Sigmoid colon (tissue), 4 donors: ENCODE data around the gene BDKRB1.

Experiments used
- EP300 ChIP-seq, 4 donors: sonication (generic); formaldehyde crosslinking; IDR thresholded peaks; one replicate each; pipeline ENCODE4 v1.6.1; 2017; ENCODE audit warnings: antibody characterized with exemption in 4 of 4
- POLR2A ChIP-seq, 2 donors: fragments of 450-650 bp; IDR thresholded peaks; one replicate each; pipeline ENCODE4 v1.6.1; 2016; ENCODE audit warnings: antibody characterized with exemption in 2 of 2, mild to moderate bottlenecking in 2 of 2, moderate library complexity in 2 of 2
- POLR2AphosphoS5 ChIP-seq, 4 donors: sonication (generic); formaldehyde crosslinking; IDR thresholded peaks; one replicate each; pipeline ENCODE4 v1.6.1; 2017; ENCODE audit warnings: antibody characterized with exemption in 4 of 4
- TF ChIP-seq, protein P1 (sequence below), 4 experiments: fragments of 450-650 bp in 3 of 4; fragments of 200-600 bp in 1 of 4; IDR thresholded peaks; one replicate each; pipeline ENCODE4 v1.5.1; 2016 to 2019; ENCODE audit warnings: antibody characterized with exemption in 4 of 4, mild to moderate bottlenecking in 3 of 4, moderate library complexity in 2 of 4

DNA sequence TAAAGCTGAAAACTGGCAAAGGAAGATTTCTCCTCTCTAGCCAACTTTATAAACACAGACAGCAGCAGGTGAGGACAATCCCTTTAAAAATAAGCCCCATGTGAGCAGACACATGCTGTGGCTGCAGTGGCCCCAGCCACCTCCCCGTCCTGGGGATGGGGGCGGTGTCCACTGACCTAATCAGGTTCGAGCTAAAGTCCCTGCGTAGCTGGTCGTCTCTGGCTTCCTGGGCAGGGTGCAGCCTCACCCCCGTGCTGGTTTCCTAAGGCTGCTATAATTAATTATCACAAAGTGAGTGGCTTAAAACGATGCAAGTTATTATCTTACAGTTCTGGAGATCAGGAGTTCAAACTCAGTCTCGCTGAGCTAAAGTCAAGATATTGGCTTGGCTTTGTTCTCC is 1.0 kb downstream of the BDKRB1 start:
- TF ChIP-seq, protein P1, sequence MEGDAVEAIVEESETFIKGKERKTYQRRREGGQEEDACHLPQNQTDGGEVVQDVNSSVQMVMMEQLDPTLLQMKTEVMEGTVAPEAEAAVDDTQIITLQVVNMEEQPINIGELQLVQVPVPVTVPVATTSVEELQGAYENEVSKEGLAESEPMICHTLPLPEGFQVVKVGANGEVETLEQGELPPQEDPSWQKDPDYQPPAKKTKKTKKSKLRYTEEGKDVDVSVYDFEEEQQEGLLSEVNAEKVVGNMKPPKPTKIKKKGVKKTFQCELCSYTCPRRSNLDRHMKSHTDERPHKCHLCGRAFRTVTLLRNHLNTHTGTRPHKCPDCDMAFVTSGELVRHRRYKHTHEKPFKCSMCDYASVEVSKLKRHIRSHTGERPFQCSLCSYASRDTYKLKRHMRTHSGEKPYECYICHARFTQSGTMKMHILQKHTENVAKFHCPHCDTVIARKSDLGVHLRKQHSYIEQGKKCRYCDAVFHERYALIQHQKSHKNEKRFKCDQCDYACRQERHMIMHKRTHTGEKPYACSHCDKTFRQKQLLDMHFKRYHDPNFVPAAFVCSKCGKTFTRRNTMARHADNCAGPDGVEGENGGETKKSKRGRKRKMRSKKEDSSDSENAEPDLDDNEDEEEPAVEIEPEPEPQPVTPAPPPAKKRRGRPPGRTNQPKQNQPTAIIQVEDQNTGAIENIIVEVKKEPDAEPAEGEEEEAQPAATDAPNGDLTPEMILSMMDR (IDR thresholded peaks at IDR 0.05): no peak
- no peak for TF ChIP-seq POLR2AphosphoS5 (IDR thresholded peaks at IDR 0.05)
- no peak for TF ChIP-seq POLR2A (IDR thresholded peaks at IDR 0.05)
- TF ChIP-seq EP300 (IDR thresholded peaks at IDR 0.05): no peak
